GM12873 (cell line): Measurements from ENCODE around the gene HIVEP1.

Source experiments
- CTCF ChIP-seq: IDR thresholded peaks from 2 replicates; pipeline ENCODE4 v1.5.1; 2012; ENCODE audit warnings: low read depth, mild to moderate bottlenecking, moderate library complexity, low read length, control low read depth; ENCODE audit not compliant: insufficient read depth; ENCODE audit errors: missing control alignments

HIVEP1 gene

GRCh38 chr6:12094689-12095088 is 82.6 kb downstream of the HIVEP1 start:
- no peak for TF ChIP-seq CTCF

GRCh38 chr6:12096342-12096741 is 84.2 kb downstream of the HIVEP1 start:
- no peak for TF ChIP-seq CTCF

- TF ChIP-seq CTCF = no peak
These were observed 85.7 kb downstream of the HIVEP1 start for GRCh38 chr6:12097791-12098190.

GRCh38 chr6:12099623-12100338 is 87.7 kb downstream of the HIVEP1 start:
- no peak for TF ChIP-seq CTCF

- no peak for TF ChIP-seq CTCF
These were observed 88.9 kb downstream of the HIVEP1 start for GRCh38 chr6:12101048-12101447.

GRCh38 chr6:12101653-12102312 is 89.7 kb downstream of the HIVEP1 start:
- TF ChIP-seq CTCF = no peak

- no peak for TF ChIP-seq CTCF
These were observed 90.2 kb downstream of the HIVEP1 start for GRCh38 chr6:12102350-12102749.
